ENCODE data around the gene SMIM31.

- no peak for TF ChIP-seq CTCF (IDR thresholded peaks at IDR 0.05)
- no peak for TF ChIP-seq POLR2A (IDR thresholded peaks at IDR 0.05)
These were observed 26.9 kb downstream of the SMIM31 start for GRCh38 chr4:164780839-164781238.
